ENCODE results near the gene CENATAC. TPM values are rescaled to one million over a fixed set of nuclear protein-coding genes. Genes with fewer than 3 reads are reported as not detected.
A peak's percentile ranks its signal among the peaks of the same experiment; 100 is the strongest.
"Not testable (repeated sequence)": the region's sequence is repeated elsewhere in the genome, so short reads cannot be mapped to it uniquely, and the experiment has no call there.

The CENATAC gene
- total RNA-seq, 2 donors from 2014 or later, result 116 TPM

GRCh38 chr11:119056421-119056999, 58.6 kb downstream of the CENATAC start:
- peak overlapping the region; percentile 95 for H3K27ac Mint-ChIP-seq
- H3K27me3 Mint-ChIP-seq, result no peaks in the 10 kb centered on the region
- peaks cover 38% of the 10 kb centered on the region for H3K4me1 Mint-ChIP-seq
- H3K9me3 ChIP-seq (ENCODE audit: control insufficient read depth, low read length, poor library complexity, severe bottlenecking), result no peaks in the 10 kb centered on the region
- DNase-seq (peak; percentile 49 to 53 (median 51)), ATAC-seq (peak; percentile 39)
- H3K4me3 Mint-ChIP-seq, result peak overlapping the region; percentile 98
- peaks cover 13% of the 10 kb centered on the region for H3K36me3 Mint-ChIP-seq (ENCODE audit: low read depth)

- Mint-ChIP-seq H3K4me1 (peaks cover 34% of the 10 kb centered on the region), H3K27me3 (no peaks in the 10 kb centered on the region), H3K36me3 (ENCODE audit: low read depth) (peaks cover 12% of the 10 kb centered on the region), H3K27ac (peak within 1 kb of the TSS; percentile 95), H3K4me3 (peak within 1 kb of the TSS; percentile 98)
- DNase-seq, result peak; percentile 99 to 100 (median 99)
- peak; percentile 90 for ATAC-seq
- no peaks in the 10 kb centered on the region for H3K9me3 ChIP-seq (ENCODE audit: control insufficient read depth, low read length, poor library complexity, severe bottlenecking)
Observed at GRCh38 chr11:119057000-119057769, 59.2 kb downstream of the CENATAC start, which contains the start of gene HYOU1. Gene HYOU1 (minus strand): TSS chr11:119057205. CDS start chr11:119056160, 1,045 bp downstream.

DNA sequence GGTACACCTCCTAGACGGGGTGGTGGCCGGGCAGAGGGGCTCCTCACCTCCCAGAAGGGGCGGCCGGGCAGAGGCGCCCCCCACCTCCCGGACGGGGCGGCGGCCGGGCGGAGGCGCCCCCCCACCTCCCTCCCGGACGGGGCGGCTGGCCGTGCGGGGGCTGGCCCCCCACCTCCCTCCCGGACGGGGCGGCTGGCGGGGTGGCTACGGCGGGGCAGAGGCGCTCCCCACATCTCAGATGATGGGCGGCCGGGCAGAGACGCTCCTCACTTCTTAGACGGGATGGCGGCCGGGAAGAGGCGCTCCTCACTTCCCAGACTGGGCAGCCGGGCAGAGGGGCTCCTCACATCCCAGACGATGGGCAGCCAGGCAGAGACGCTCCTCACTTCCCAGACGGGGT, 61.2 kb downstream of the CENATAC start:
- peaks cover 27% of the 10 kb centered on the region for H3K4me1 Mint-ChIP-seq
- not testable (repeated sequence) for H3K4me3 Mint-ChIP-seq; H3K27ac Mint-ChIP-seq; H3K9me3 ChIP-seq (ENCODE audit: control insufficient read depth, low read length, poor library complexity, severe bottlenecking); H3K27me3 Mint-ChIP-seq; H3K36me3 Mint-ChIP-seq (ENCODE audit: low read depth); DNase-seq; ATAC-seq

DNA sequence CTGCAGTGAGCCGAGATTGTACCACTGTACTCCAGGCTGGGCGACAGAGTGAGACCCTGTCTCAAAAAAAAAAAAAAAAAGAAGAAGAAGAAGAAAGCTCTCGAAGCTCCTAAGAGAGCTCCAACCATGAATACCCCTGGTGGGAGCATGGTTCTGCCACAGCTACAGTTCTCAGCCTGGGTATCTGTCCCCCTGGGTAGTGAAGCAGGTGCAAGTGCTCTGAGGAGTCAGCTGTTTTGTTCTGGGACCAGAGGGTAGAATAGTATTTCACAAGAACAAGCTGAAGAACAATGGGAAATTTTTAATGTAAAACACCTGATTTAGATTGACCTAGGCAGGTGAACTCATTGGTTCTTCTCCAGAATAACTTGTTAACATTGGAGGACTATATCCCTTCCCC, 63.3 kb downstream of the CENATAC start:
- Mint-ChIP-seq H3K4me3 (no peak overlapping the region), H3K27me3 (no peaks in the 10 kb centered on the region), H3K4me1 (peaks cover 22% of the 10 kb centered on the region)

DNA sequence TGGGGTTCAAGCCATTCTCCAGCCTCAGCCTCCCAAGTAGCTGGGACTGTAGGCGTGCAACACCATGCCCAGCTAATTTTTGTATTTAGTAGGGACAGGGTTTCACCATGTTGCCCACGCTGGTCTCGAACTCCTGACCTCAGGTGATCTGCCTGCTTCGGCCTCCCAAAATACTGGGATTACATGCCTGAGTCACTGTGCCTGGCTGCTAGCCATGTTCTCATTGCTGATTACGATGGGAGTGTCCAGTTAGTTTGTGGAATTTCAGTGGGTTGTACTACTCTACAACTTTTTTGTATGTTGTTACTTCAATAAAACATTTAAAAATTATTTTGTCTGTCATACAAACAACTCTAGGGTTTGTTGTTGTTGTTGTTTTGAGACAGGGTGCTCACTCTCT, 64.8 kb downstream of the CENATAC start:
- Mint-ChIP-seq H3K27ac (no peak overlapping the region), H3K36me3 (ENCODE audit: low read depth) (no peaks in the 10 kb centered on the region), H3K27me3 (no peaks in the 10 kb centered on the region), H3K4me3 (no peak overlapping the region), H3K4me1 (peaks cover 26% of the 10 kb centered on the region)
- DNase-seq (no peak), ATAC-seq (no peak)
- no peaks in the 10 kb centered on the region for H3K9me3 ChIP-seq (ENCODE audit: control insufficient read depth, low read length, poor library complexity, severe bottlenecking)

More for the DNA sequence above, 63.3 kb downstream of the CENATAC start:
- H3K27ac Mint-ChIP-seq, result no peak overlapping the region
- no peaks in the 10 kb centered on the region for H3K9me3 ChIP-seq (ENCODE audit: control insufficient read depth, low read length, poor library complexity, severe bottlenecking)
- peaks cover 2% of the 10 kb centered on the region for H3K36me3 Mint-ChIP-seq (ENCODE audit: low read depth)
- DNase-seq, result no peak
- no peak for ATAC-seq

DNA sequence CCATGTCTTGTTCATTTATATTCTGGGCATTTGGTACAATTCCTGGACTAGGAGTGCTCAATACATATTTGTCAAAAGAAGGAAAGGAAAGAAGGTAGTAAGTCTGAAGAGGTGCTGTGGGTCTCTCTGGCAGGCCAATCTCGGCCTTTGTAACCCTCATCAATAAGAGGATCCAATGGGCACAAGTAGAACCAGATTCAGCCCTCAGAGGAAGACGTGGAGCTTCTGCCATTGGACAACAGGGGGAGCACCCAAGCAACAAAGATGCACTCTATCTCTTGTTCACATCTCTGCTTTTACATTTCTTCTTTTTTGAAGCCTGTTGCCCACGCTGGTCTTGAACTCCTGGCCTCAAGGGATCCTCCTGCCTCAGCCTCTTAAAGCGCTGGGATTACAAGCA, 67.4 kb downstream of the CENATAC start:
- no peaks in the 10 kb centered on the region for H3K9me3 ChIP-seq (ENCODE audit: control insufficient read depth, low read length, poor library complexity, severe bottlenecking)
- no peaks in the 10 kb centered on the region for H3K36me3 Mint-ChIP-seq (ENCODE audit: low read depth)
- DNase-seq (peak in 1 of 3 donors; percentile 26), ATAC-seq (peak; percentile 23)
- H3K4me3 Mint-ChIP-seq, result no peak overlapping the region
- no peaks in the 10 kb centered on the region for H3K27me3 Mint-ChIP-seq
- H3K27ac Mint-ChIP-seq, result peak overlapping the region; percentile 100
- H3K4me1 Mint-ChIP-seq, result peaks cover 30% of the 10 kb centered on the region

Other genes with a start within 250 kb of the CENATAC start
- 100 to 1,000 TPM; 218 to 290 TPM for gene DDX6, start 207.0 kb upstream of the CENATAC start, total RNA-seq
- 10 to 100 TPM; 11.1 to 15.0 TPM for gene CXCR5, start 114.2 kb upstream of the CENATAC start, total RNA-seq
- gene BCL9L, start 72.2 kb upstream of the CENATAC start, total RNA-seq, result 100 to 1,000 TPM; 186 to 204 TPM
- not detected for gene UPK2, start 41.8 kb upstream of the CENATAC start, total RNA-seq
- gene FOXR1, start 26.4 kb upstream of the CENATAC start, total RNA-seq, result not detected
- 1,000 to 10,000 TPM; 2,323 to 2,414 TPM for gene RPS25, start 20.2 kb downstream of the CENATAC start, total RNA-seq
- gene TRAPPC4, start 20.6 kb downstream of the CENATAC start, total RNA-seq, result 10 to 100 TPM; 62.4 to 69.5 TPM
- 10 to 100 TPM in 1 of 2 donors, 1 to 10 TPM in 1; 9.0 to 11.0 TPM for gene SLC37A4, start 32.7 kb downstream of the CENATAC start, total RNA-seq
- gene HYOU1, start 59.1 kb downstream of the CENATAC start, total RNA-seq, result 100 to 1,000 TPM; 132 to 162 TPM
- gene VPS11, start 69.7 kb downstream of the CENATAC start, total RNA-seq, result 10 to 100 TPM; 58.3 to 68.0 TPM
- gene HMBS, start 86.7 kb downstream of the CENATAC start, total RNA-seq, result 1 to 10 TPM; 8.7 to 9.1 TPM
- 10 to 100 TPM; 18.9 to 20.5 TPM for gene DPAGT1, start 103.7 kb downstream of the CENATAC start, total RNA-seq
- 10 to 100 TPM; 20.9 to 24.6 TPM for gene C2CD2L, start 109.2 kb downstream of the CENATAC start, total RNA-seq
- gene HINFP, start 123.4 kb downstream of the CENATAC start, total RNA-seq, result 10 to 100 TPM; 22.3 to 26.1 TPM
- not detected for gene ABCG4, start 150.9 kb downstream of the CENATAC start, total RNA-seq
- 1 to 10 TPM; 6.6 to 6.9 TPM for gene NLRX1, start 170.6 kb downstream of the CENATAC start, total RNA-seq
- 1 to 10 TPM in 1 of 2 donors, under 1 TPM in 1; 0.65 to 1.0 TPM for gene NHERF4, start 187.3 kb downstream of the CENATAC start, total RNA-seq
- 10 to 100 TPM; 36.1 to 41.9 TPM for gene CBL, start 208.2 kb downstream of the CENATAC start, total RNA-seq

Data from T-helper 17 cell (primary cell).